NK-92 treated with Interleukin-12 subunit alpha and Interleukin-12 subunit beta, amount 100 ng/mL, for 24 hours (cell line): ENCODE results near the gene CRIM1.

Source experiments
- DNase-seq: peaks from one replicate; lab custom pipeline; 2025; lab: John Stamatoyannopoulos, UW

Gene CRIM1

GRCh38 chr2:36482576-36483214, 127.1 kb downstream of the CRIM1 start:
- DNase-seq, result no peak

GRCh38 chr2:36483290-36483689, 127.7 kb downstream of the CRIM1 start:
- DNase-seq, result no peak

- DNase-seq, result no peak
Observed at GRCh38 chr2:36484454-36484853, 128.9 kb downstream of the CRIM1 start.

- DNase-seq, result no peak
Observed at GRCh38 chr2:36485521-36485920, 129.9 kb downstream of the CRIM1 start.

- no peak for DNase-seq
Observed at GRCh38 chr2:36486521-36487044, 131.0 kb downstream of the CRIM1 start.

- no peak for DNase-seq
Observed at GRCh38 chr2:36487947-36488346, 132.4 kb downstream of the CRIM1 start.

- DNase-seq, result no peak
Observed at GRCh38 chr2:36489281-36489680, 133.7 kb downstream of the CRIM1 start.

GRCh38 chr2:36490749-36491148, 135.2 kb downstream of the CRIM1 start:
- no peak for DNase-seq

- DNase-seq, result no peak
Observed at GRCh38 chr2:36492216-36492945, 136.8 kb downstream of the CRIM1 start.

GRCh38 chr2:36493306-36493705, 137.7 kb downstream of the CRIM1 start:
- DNase-seq, result no peak

GRCh38 chr2:36497570-36498163, 142.1 kb downstream of the CRIM1 start:
- DNase-seq, result no peak

- DNase-seq, result no peak
Observed at GRCh38 chr2:36499128-36499820, 143.7 kb downstream of the CRIM1 start.

- DNase-seq, result no peak
Observed at GRCh38 chr2:36500072-36500471, 144.5 kb downstream of the CRIM1 start.

- no peak for DNase-seq
Observed at GRCh38 chr2:36502081-36502480, 146.5 kb downstream of the CRIM1 start.

GRCh38 chr2:36507408-36507812, 151.8 kb downstream of the CRIM1 start:
- no peak for DNase-seq

- no peak for DNase-seq
Observed at GRCh38 chr2:36509075-36509474, 153.5 kb downstream of the CRIM1 start.

GRCh38 chr2:36511858-36512603, 156.5 kb downstream of the CRIM1 start:
- DNase-seq, result no peak

GRCh38 chr2:36512705-36513104, 157.1 kb downstream of the CRIM1 start:
- no peak for DNase-seq

- no peak for DNase-seq
Observed at GRCh38 chr2:36513661-36514060, 158.1 kb downstream of the CRIM1 start.

- DNase-seq, result no peak
Observed at GRCh38 chr2:36515538-36515937, 160.0 kb downstream of the CRIM1 start.

GRCh38 chr2:36516136-36516870, 160.7 kb downstream of the CRIM1 start:
- DNase-seq, result no peak
